HK-2 (cell line): ENCODE results near the gene YARS1.
"Not testable (repeated sequence)": the region's sequence is repeated elsewhere in the genome, so short reads cannot be mapped to it uniquely, and the experiment has no call there.

Experiments used
- DNase-seq: peaks from one replicate; pipeline ENCODE4 v3.0.0-alpha.2; 2018; ENCODE audit not compliant: unreplicated experiment

The YARS1 gene

GRCh38 chr1:32817815-32818786, 943 bp upstream of the YARS1 start:
- peak; percentile 85 for DNase-seq

GRCh38 chr1:32816676-32817158, 441 bp downstream of the YARS1 start:
- no peak for DNase-seq

- no peak for DNase-seq
Measured at GRCh38 chr1:32813941-32814739, 3.0 kb downstream of the YARS1 start.

- no peak for DNase-seq
Measured at GRCh38 chr1:32811917-32812316, 5.2 kb downstream of the YARS1 start.

- DNase-seq = no peak
Measured at GRCh38 chr1:32811265-32811664, 5.9 kb downstream of the YARS1 start.

GRCh38 chr1:32810358-32810757, 6.8 kb downstream of the YARS1 start:
- DNase-seq = no peak

GRCh38 chr1:32808580-32808979, 8.6 kb downstream of the YARS1 start:
- no peak for DNase-seq

- no peak for DNase-seq
Measured at GRCh38 chr1:32806910-32807523, 10.1 kb downstream of the YARS1 start.

GRCh38 chr1:32806290-32806689, 10.9 kb downstream of the YARS1 start:
- no peak for DNase-seq

- not testable (repeated sequence) for DNase-seq
Measured at GRCh38 chr1:32804460-32804859, 12.7 kb downstream of the YARS1 start.

- no peak for DNase-seq
Measured at GRCh38 chr1:32801096-32801715, 16.0 kb downstream of the YARS1 start.

GRCh38 chr1:32798679-32799416, 18.3 kb downstream of the YARS1 start:
- DNase-seq = no peak

GRCh38 chr1:32798191-32798590, 19.0 kb downstream of the YARS1 start:
- DNase-seq = no peak

- DNase-seq = no peak
Measured at GRCh38 chr1:32797456-32797855, 19.7 kb downstream of the YARS1 start.

- DNase-seq = not testable (repeated sequence)
Measured at GRCh38 chr1:32795763-32796162, 21.4 kb downstream of the YARS1 start.

- no peak for DNase-seq
Measured at GRCh38 chr1:32791881-32792280, 25.3 kb downstream of the YARS1 start.

- DNase-seq = not testable (repeated sequence)
Measured at GRCh38 chr1:32789356-32789755, 27.8 kb downstream of the YARS1 start.

GRCh38 chr1:32786856-32787255, 30.3 kb downstream of the YARS1 start:
- no peak for DNase-seq

GRCh38 chr1:32784817-32785216, 32.3 kb downstream of the YARS1 start:
- no peak for DNase-seq

- no peak for DNase-seq
Measured at GRCh38 chr1:32783851-32784250, 33.3 kb downstream of the YARS1 start.

- DNase-seq = no peak
Measured at GRCh38 chr1:32782086-32782485, 35.1 kb downstream of the YARS1 start.
